Hematopoietic multipotent progenitor cell treated with erythropoietin and hydrocortisone succinate and interleukin-3 and kit ligand, for 15 days (in vitro differentiated cells): ENCODE data around the gene BLTP3B.

Experiments used
- DNase-seq: peaks from one replicate; pipeline ENCODE4 v3.0.0-alpha.2; 2015; ENCODE audit warnings: low spot score

BLTP3B gene

DNA sequence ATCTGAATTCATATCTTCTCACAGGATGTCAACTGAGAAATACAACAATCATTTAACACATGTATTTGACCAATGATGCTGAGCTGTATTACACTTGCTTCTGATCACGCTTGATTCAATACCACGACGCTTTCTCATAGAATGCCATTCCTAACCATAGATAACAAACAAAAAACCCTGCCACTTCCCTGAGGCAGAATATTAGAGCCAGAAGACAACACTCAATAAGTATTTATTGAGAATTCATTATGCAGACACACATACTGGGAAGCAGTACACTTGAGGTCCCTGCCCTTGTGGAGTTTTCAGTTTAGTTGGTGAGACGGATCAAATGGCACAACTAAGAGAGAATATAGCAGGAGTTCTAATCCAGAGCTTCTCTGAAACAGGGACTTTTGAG is 32.4 kb downstream of the BLTP3B start:
- DNase-seq: no peak

DNA sequence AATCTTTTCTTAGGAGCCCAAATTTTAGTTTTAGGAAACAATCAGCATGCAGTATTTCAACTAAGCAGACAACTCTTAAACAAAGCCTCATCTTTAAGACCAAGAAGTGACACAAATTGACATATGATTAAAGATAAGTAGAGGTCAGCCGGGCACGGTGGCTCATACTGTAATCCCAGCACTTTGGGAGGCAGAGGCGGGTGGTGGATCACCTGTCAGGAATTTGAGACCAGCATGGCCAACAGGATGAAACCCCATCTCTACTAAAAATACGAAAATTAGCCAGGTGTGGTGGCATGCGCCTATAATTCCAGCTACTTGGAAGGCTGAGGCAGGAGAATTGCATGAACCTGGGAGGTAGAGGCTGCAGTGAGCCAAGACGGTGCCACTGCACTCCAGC is 35.8 kb downstream of the BLTP3B start:
- no peak for DNase-seq

DNA sequence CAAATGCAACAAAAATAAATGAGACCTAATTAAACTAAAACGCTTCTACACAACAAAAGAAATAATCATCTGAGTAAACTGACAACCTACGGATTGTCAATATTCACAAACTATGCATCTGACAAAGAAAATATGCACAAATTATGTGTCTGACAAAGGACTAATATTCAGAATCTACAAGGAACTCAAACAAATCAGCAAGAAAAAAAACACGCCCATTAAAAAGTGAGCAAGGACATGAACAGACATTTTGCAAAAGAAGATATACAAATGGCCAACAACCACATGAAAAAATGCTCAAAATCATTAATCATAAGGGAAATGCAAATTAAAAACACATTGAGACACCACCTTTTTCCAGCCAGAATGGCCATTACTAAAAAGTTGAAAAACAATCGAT is 37.0 kb downstream of the BLTP3B start:
- DNase-seq: no peak

DNA sequence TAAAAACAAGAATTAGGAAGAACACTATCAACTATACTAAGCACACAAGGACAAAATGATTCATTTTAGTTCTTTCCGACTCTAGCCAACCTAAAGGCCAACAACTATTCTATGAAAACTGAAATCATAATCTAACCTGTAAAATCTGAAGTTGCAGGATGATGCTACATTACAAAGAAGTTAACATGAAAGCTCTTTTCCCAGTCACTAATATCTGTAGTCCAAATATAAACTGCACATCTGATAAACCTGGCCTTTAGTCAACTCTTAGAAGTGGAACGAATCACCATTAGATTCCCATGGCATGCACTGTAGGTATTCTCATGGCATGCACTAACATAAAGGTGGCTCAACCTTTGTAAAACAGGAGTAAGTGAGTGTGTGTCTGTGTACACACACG is 41.7 kb downstream of the BLTP3B start:
- no peak for DNase-seq
